GM18951 (cell line): ENCODE results near the gene AKR1B1.

Experiments
- POLR2A ChIP-seq: IDR thresholded peaks from 4 replicates; pipeline ENCODE4 v1.6.1; 2011; ENCODE audit warnings: mild to moderate bottlenecking; ENCODE audit not compliant: insufficient read length, insufficient read depth; ENCODE audit errors: extremely low read depth
- in situ Hi-C: fragments of 300-500 bp; cut with MboI; formaldehyde crosslinking; loops from one replicate; pipeline ENCODE4 v1.12.0; 2022; ENCODE audit warnings: low sequenced_read_pairs, mixed read lengths, inconsistent platforms; ENCODE audit not compliant: unreplicated experiment

The AKR1B1 gene

GRCh38 chr7:134462337-134462925, 3.5 kb upstream of the AKR1B1 start:
- in situ Hi-C loops, result no loop called here

GRCh38 chr7:134461916-134462315, 3.0 kb upstream of the AKR1B1 start:
- in situ Hi-C loops, result no loop called here
- no peak for TF ChIP-seq POLR2A

More at GRCh38 chr7:134462337-134462925, 3.5 kb upstream of the AKR1B1 start:
- no peak for TF ChIP-seq POLR2A

GRCh38 chr7:134459981-134460380, 1.1 kb upstream of the AKR1B1 start:
- in situ Hi-C loops, result no loop called here
- no peak for TF ChIP-seq POLR2A

- in situ Hi-C loops, result no loop called here
- TF ChIP-seq POLR2A, result no peak
Observed at GRCh38 chr7:134458341-134458805, 527 bp downstream of the AKR1B1 start.

GRCh38 chr7:134457210-134457609, 1.7 kb downstream of the AKR1B1 start:
- TF ChIP-seq POLR2A, result no peak
- in situ Hi-C loops, result no loop called here

GRCh38 chr7:134454277-134454676, 4.6 kb downstream of the AKR1B1 start:
- in situ Hi-C loops, result no loop called here
- TF ChIP-seq POLR2A, result no peak

GRCh38 chr7:134453518-134453917, 5.4 kb downstream of the AKR1B1 start:
- no peak for TF ChIP-seq POLR2A
- in situ Hi-C loops, result no loop called here

- no peak for TF ChIP-seq POLR2A
- in situ Hi-C loops, result no loop called here
Observed at GRCh38 chr7:134452991-134453473, 5.9 kb downstream of the AKR1B1 start.

GRCh38 chr7:134452419-134452838, 6.5 kb downstream of the AKR1B1 start:
- TF ChIP-seq POLR2A, result no peak
- in situ Hi-C loops, result no loop called here

GRCh38 chr7:134451656-134452055, 7.2 kb downstream of the AKR1B1 start:
- TF ChIP-seq POLR2A, result no peak

GRCh38 chr7:134450294-134451000, 8.5 kb downstream of the AKR1B1 start:
- TF ChIP-seq POLR2A, result no peak
- in situ Hi-C loops, result no loop called here

More at GRCh38 chr7:134451656-134452055, 7.2 kb downstream of the AKR1B1 start:
- in situ Hi-C loops, result no loop called here

GRCh38 chr7:134449680-134450079, 9.2 kb downstream of the AKR1B1 start:
- in situ Hi-C loops, result loop anchor here (10.0 kb wide), 1 partner anchor 155 kb away; no protein-coding TSS in a partner anchor
- TF ChIP-seq POLR2A, result no peak

GRCh38 chr7:134448356-134449229, 10.3 kb downstream of the AKR1B1 start:
- no peak for TF ChIP-seq POLR2A
- in situ Hi-C loops, result loop anchor here (10.0 kb wide), 1 partner anchor 156 kb away; no protein-coding TSS in a partner anchor
